ENCODE results near the gene TAPBPL.

TAPBPL gene

GRCh38 chr12:6468283-6468575 lies 16.4 kb downstream of the TAPBPL start:
- Histone ChIP-seq H3K27me3 (ENCODE audit: low read length) (no peaks in the 10 kb centered on the region), H3F3A (ENCODE audit: insufficient read depth) (peaks cover 32% of the 10 kb centered on the region), H4K20me1 (ENCODE audit: low read depth, low read length) (no peaks in the 10 kb centered on the region; the same call in 1 of the 2 replicates), H3K4me3 (ENCODE audit: insufficient read depth, low read length, poor library complexity, severe bottlenecking) (peak overlapping the region; percentile 80), H2AFZ (ENCODE audit: low read depth, low read length, severe bottlenecking) (no peak overlapping the region), H3K27ac (ENCODE audit: low read depth, low read length) (0 out of 2 replicates have a peak overlapping the region, but pooled peaks have one; percentile 75), H3K4me2 (ENCODE audit: low read depth, low read length, poor library complexity, severe bottlenecking) (peak overlapping the region; percentile 88), H3K79me2 (ENCODE audit: insufficient read depth, low read length) (peaks cover 45% of the 10 kb centered on the region), H3K9ac (ENCODE audit: low read length) (no peak overlapping the region), H3K36me3 (ENCODE audit: low read length) (peaks cover 13% of the 10 kb centered on the region), H3K9me3 (ENCODE audit: insufficient read depth, low read length) (no peaks in the 10 kb centered on the region), H3K9me2 (replicated peaks; ENCODE audit: insufficient read depth, low read length) (no peaks in the 10 kb centered on the region)
- TF ChIP-seq EZH2phosphoT487 (conservative IDR thresholded peaks at IDR 0.05; ENCODE audit: low read length), result no peak
- TF ChIP-seq CTCF (IDR thresholded peaks at IDR 0.05; ENCODE audit: insufficient read depth, low read length, poor library complexity, severe bottlenecking), result no peak

- H3K9me2 ChIP-seq (replicated peaks; ENCODE audit: insufficient read depth, low read length), result no peaks in the 10 kb centered on the region
- no peak overlapping the region for H2AFZ ChIP-seq (ENCODE audit: low read depth, low read length, severe bottlenecking)
- no peaks in the 10 kb centered on the region for H3K27me3 ChIP-seq (ENCODE audit: low read length)
- peak overlapping the region; percentile 75 for H3K27ac ChIP-seq (ENCODE audit: low read depth, low read length)
- H3K9ac ChIP-seq (ENCODE audit: low read length), result peak overlapping the region; percentile 91
- no peaks in the 10 kb centered on the region for H3K9me3 ChIP-seq (ENCODE audit: insufficient read depth, low read length)
- H3F3A ChIP-seq (ENCODE audit: insufficient read depth), result peaks cover 23% of the 10 kb centered on the region
- no peaks in the 10 kb centered on the region; the same call in 1 of the 2 replicates for H4K20me1 ChIP-seq (ENCODE audit: low read depth, low read length)
- H3K36me3 ChIP-seq (ENCODE audit: low read length), result peaks cover 8% of the 10 kb centered on the region
- H3K4me2 ChIP-seq (ENCODE audit: low read depth, low read length, poor library complexity, severe bottlenecking), result peak overlapping the region; percentile 88
- TF ChIP-seq EZH2phosphoT487 (conservative IDR thresholded peaks at IDR 0.05; ENCODE audit: low read length) (no peak), CTCF (IDR thresholded peaks at IDR 0.05; ENCODE audit: insufficient read depth, low read length, poor library complexity, severe bottlenecking) (no peak)
- H3K4me3 ChIP-seq (ENCODE audit: insufficient read depth, low read length, poor library complexity, severe bottlenecking), result peak overlapping the region; percentile 80
- peaks cover 45% of the 10 kb centered on the region for H3K79me2 ChIP-seq (ENCODE audit: insufficient read depth, low read length)
These were observed 17.2 kb downstream of the TAPBPL start for GRCh38 chr12:6469092-6469491.

- Histone ChIP-seq H2AFZ (ENCODE audit: low read depth, low read length, severe bottlenecking) (peak overlapping the region; percentile 72), H3K9ac (ENCODE audit: low read length) (peak overlapping the region; percentile 91)
These were observed 17.9 kb downstream of the TAPBPL start for GRCh38 chr12:6469609-6470374.

More at GRCh38 chr12:6469609-6470374, 17.9 kb downstream of the TAPBPL start:
- peaks cover 45% of the 10 kb centered on the region for H3K79me2 ChIP-seq (ENCODE audit: insufficient read depth, low read length)
- H3K27ac ChIP-seq (ENCODE audit: low read depth, low read length), result peak overlapping the region; percentile 75
- peaks cover 6% of the 10 kb centered on the region for H3K36me3 ChIP-seq (ENCODE audit: low read length)
- peak overlapping the region; percentile 80 for H3K4me3 ChIP-seq (ENCODE audit: insufficient read depth, low read length, poor library complexity, severe bottlenecking)
- H3K9me2 ChIP-seq (replicated peaks; ENCODE audit: insufficient read depth, low read length), result no peaks in the 10 kb centered on the region
- H4K20me1 ChIP-seq (ENCODE audit: low read depth, low read length), result no peaks in the 10 kb centered on the region; the same call in 1 of the 2 replicates
- H3K4me2 ChIP-seq (ENCODE audit: low read depth, low read length, poor library complexity, severe bottlenecking), result peak overlapping the region; percentile 88
- no peak for TF ChIP-seq EZH2phosphoT487 (conservative IDR thresholded peaks at IDR 0.05; ENCODE audit: low read length)
- TF ChIP-seq CTCF (IDR thresholded peaks at IDR 0.05; ENCODE audit: insufficient read depth, low read length, poor library complexity, severe bottlenecking), result no peak
- no peaks in the 10 kb centered on the region for H3K9me3 ChIP-seq (ENCODE audit: insufficient read depth, low read length)
- no peaks in the 10 kb centered on the region for H3K27me3 ChIP-seq (ENCODE audit: low read length)
- H3F3A ChIP-seq (ENCODE audit: insufficient read depth), result peaks cover 21% of the 10 kb centered on the region

All from SU-DHL-6 (cell line).